ENCODE results near the gene ABHD11. TPM values are rescaled to one million over a fixed set of nuclear protein-coding genes. Genes with fewer than 3 reads are reported as not detected.

The ABHD11 gene
- total and polyA plus RNA-seq, 11 donors, result 17.9 to 36.9 (median 25.0) TPM

DNA sequence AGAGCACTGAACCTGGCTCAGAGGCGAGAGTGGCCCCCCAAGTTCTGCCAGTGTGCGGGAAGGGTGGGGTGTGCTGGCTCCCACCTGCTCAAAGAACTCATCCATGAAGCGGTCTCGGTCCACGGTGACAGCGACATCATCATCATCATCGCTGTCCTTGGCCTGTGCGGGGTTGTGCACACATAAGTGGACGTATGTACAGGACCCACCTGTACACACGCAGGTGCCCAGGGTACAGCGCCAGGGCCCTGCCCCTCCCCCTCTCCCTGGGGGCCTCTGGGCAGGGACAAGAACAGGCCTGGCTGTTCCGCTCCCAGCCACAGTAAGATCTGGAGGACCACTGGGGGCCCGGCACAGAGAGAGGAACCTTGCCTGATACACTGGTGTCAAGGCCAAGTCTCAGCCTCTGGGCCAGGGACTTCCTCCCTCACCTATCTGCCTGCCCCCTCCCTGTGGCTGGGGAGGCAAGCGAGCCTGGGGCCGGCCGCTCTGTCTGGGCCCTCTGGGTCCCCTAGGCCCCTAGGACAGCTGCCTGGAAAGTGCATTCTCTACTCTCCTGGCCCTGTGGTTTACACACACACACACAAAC lies 29.5 kb downstream of the ABHD11 start:
- 92 to 97% (median 94%) methylated on average over 10 to 16 of the region's 16 CpGs for WGBS, 4 donors
- Histone ChIP-seq H3K4me1 (peaks cover 0 to 3% (median 0%) of the 10 kb centered on the region in 12 donors), H3K9me3 (no peaks in the 10 kb centered on the region), H3K36me3 (no peaks in the 10 kb centered on the region), H3K27me3 (no peaks in the 10 kb centered on the region), H3K27ac (no peak overlapping the region), H3K4me3 (no peak overlapping the region)
- intact Hi-C loops (cut with DNase I), result no loop called here
- ATAC-seq (no peak), DNase-seq (peak in 1 of 5 donors; percentile 53)
- no peak for TF ChIP-seq POLR2A (IDR thresholded peaks at IDR 0.05)
- TF ChIP-seq, protein P1, sequence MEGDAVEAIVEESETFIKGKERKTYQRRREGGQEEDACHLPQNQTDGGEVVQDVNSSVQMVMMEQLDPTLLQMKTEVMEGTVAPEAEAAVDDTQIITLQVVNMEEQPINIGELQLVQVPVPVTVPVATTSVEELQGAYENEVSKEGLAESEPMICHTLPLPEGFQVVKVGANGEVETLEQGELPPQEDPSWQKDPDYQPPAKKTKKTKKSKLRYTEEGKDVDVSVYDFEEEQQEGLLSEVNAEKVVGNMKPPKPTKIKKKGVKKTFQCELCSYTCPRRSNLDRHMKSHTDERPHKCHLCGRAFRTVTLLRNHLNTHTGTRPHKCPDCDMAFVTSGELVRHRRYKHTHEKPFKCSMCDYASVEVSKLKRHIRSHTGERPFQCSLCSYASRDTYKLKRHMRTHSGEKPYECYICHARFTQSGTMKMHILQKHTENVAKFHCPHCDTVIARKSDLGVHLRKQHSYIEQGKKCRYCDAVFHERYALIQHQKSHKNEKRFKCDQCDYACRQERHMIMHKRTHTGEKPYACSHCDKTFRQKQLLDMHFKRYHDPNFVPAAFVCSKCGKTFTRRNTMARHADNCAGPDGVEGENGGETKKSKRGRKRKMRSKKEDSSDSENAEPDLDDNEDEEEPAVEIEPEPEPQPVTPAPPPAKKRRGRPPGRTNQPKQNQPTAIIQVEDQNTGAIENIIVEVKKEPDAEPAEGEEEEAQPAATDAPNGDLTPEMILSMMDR (IDR thresholded peaks at IDR 0.05), result no peak

DNA sequence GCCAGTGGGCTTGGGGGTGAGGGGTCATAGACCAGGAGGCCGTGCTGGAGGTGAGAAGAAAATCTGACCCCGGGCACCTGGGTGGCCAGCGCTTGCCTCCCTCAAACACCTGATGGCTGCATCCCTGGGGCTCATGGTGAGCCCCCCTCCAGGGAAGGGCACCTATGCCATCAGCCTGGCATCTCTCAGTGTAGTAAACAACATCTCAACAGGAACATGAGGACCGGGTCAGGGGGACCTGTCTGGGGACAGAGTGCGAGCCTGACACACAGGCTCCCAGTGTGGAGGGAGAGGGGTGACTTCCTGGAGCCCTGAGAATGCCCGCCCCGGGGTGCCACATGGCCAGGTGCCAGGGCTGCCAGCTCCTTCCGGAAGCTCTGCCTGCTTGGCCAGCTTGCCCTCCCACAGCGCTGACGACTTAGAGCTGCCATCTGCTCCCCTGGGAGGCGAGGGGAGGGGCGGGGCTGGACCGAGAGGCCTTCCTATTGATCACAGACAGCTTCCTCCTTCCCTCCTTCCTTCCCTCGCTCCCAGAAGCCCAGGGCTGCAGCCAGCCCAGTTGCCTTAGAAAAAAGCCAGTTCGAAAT lies 31.5 kb downstream of the ABHD11 start:
- Histone ChIP-seq H3K27ac (no peak overlapping the region), H3K9me3 (no peaks in the 10 kb centered on the region), H3K4me1 (peaks cover 0 to 6% (median 0%) of the 10 kb centered on the region in 12 donors), H3K4me3 (no peak overlapping the region), H3K36me3 (peaks cover 0 to 3% (median 0%) of the 10 kb centered on the region in 9 donors), H3K27me3 (no peaks in the 10 kb centered on the region)
- WGBS, 4 donors, result 70 to 80% (median 79%) methylated on average over 12 to 15 of the region's 15 CpGs
- no peak for TF ChIP-seq POLR2A (IDR thresholded peaks at IDR 0.05)
- TF ChIP-seq, protein P1 (IDR thresholded peaks at IDR 0.05), result no peak
- DNase-seq, result peak in 3 of 5 donors; percentile 50 to 73 (median 68)
- ATAC-seq, result peak in 1 of 4 donors; percentile 8
- intact Hi-C loops (cut with DNase I), result no loop called here

DNA sequence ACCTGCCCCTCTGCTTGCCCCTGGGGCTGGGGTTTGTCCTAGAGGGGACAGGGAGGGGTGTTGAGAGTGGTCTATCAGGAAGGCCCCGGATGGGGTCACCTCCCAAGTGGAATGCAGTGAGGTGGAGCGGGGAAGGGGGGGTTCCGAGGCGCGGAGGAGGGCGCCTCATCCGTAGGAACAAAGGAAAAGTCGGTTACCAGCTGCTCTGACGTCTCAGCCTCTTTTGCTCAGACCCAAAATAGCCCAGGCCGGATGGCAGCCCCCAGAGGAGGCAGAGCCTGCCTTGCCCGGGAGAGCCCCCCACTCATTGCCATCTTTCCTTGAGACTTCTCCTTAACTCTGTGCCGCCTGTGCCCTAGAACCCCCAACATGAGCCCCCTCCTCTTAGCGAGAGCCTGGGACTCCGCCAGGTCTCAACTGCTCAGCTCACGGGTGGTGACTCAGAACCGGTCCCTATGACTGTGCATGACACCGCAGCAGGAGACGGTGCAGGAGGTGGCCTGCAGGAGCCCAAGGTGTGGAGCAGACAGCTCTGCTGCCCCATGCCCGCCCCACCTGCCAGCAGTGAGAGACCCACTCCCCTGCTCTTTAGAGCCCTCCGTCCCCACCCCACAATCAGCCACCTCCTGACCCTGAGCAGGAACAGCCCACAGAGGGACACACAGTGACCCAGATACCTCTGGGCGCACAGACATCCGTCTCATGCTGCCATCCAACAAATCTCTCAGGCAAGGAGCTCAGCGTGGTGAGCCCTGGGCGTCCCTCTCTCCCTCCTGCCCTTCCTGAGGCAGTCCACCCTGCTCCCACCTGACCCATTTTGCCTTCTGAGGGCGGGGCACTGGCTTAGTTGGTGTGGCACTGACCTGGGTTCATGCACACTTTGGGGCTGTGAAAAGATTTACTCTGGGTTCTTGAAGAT lies 32.2 kb downstream of the ABHD11 start:
- H3K36me3 ChIP-seq, result peaks cover 0 to 3% (median 0%) of the 10 kb centered on the region in 9 donors
- ATAC-seq (no peak), DNase-seq (peak in 1 of 5 donors; percentile 57)
- WGBS, 4 donors, result 75 to 79% (median 77%) methylated on average over 18 to 25 of the region's 25 CpGs
- no peak overlapping the region for H3K4me3 ChIP-seq
- TF ChIP-seq, protein P1 (IDR thresholded peaks at IDR 0.05), result no peak
- no peak for TF ChIP-seq POLR2A (IDR thresholded peaks at IDR 0.05)
- no peaks in the 10 kb centered on the region for H3K27me3 ChIP-seq
- H3K4me1 ChIP-seq, result peaks cover 0 to 6% (median 0%) of the 10 kb centered on the region in 12 donors
- H3K27ac ChIP-seq, result no peak overlapping the region
- no peaks in the 10 kb centered on the region for H3K9me3 ChIP-seq
- intact Hi-C loops (cut with DNase I), result no loop called here

DNA sequence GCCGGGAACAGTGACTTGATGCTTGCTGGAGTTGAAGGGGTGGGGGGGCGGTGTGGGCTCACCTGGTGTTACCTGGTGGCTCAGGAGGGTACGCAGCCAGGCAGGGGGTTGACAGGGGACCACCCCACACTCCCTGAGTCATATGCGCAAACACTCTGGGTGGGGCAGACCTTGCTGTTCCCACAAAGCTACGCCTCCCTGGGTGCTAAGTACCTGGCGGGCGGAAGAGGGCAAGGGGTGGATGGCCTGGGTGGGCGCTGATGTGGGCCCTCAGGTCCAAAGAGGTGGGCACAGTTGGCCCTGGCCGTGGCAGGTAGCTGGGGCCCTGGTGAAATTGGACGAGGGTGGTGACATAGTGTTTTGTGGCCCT lies 33.1 kb downstream of the ABHD11 start:
- TF ChIP-seq POLR2A (IDR thresholded peaks at IDR 0.05), result no peak
- TF ChIP-seq, protein P1 (IDR thresholded peaks at IDR 0.05), result no peak
- ATAC-seq, result no peak
- peaks cover 0 to 3% (median 0%) of the 10 kb centered on the region in 9 donors for H3K36me3 ChIP-seq
- no peak overlapping the region for H3K4me3 ChIP-seq
- WGBS, 4 donors, result 89 to 93% (median 91%) methylated on average over 9 to 10 of the region's 10 CpGs
- peak in 1 of 5 donors; percentile 44 for DNase-seq
- peak overlapping the region in 1 of 12 donors; percentile 55 for H3K27ac ChIP-seq
- H3K27me3 ChIP-seq, result no peaks in the 10 kb centered on the region
- peaks cover 0 to 6% (median 0%) of the 10 kb centered on the region in 12 donors for H3K4me1 ChIP-seq
- intact Hi-C loops (cut with DNase I), result no loop called here
- H3K9me3 ChIP-seq, result no peaks in the 10 kb centered on the region

All from heart left ventricle (tissue), 16 donors.